Stimulated activated memory B cell treated with anti-CD40 and anti-IgM and Interleukin-4, amounts not matched to agents 10 μg/mL and 1 μg/mL and 100 μg/mL, for 72 hours (primary cell): Measurements from ENCODE around the gene CDH23.

Experiments
- ATAC-seq: fragments of 150-1000 bp; cut with Tn5 transposase; 2 replicates; pipeline ENCODE4 v1.10.0; 2021
- H3K27ac Mint-ChIP-seq: one replicate; pipeline ENCODE4 v1.8.0; 2022; ENCODE audit warnings: mild to moderate bottlenecking, mixed read lengths
- H3K27me3 Mint-ChIP-seq: one replicate; pipeline ENCODE4 v1.8.0; 2022; ENCODE audit warnings: mixed read lengths
- H3K36me3 Mint-ChIP-seq: one replicate; pipeline ENCODE4 v1.8.0; 2022; ENCODE audit warnings: mixed read lengths
- H3K4me1 Mint-ChIP-seq: one replicate; pipeline ENCODE4 v1.8.0; 2022; ENCODE audit warnings: mixed read lengths
- H3K4me3 Mint-ChIP-seq: one replicate; pipeline ENCODE4 v1.8.0; 2022; ENCODE audit warnings: mild to moderate bottlenecking, moderate library complexity, mixed read lengths
- H3K9me3 Mint-ChIP-seq: one replicate; pipeline ENCODE4 v1.8.0; 2022; ENCODE audit warnings: mixed read lengths

CDH23 gene

DNA sequence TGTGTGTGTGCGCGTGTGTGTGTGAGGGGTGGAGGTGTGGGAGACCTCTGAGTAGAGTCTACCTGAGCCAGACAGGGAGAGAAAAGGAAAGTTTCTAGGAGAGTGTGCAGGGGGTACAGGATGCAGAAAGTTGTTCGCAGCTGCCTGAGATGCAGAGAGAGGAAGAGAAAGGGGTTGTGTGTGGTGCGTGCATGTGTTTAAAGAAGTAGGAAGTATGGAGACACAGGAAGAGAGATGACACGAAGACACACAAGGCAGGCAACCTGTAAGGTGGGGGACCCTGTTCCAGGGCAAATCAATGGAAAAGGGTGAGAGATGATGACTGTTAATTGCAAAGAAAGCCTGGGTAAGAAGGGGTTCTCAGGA, 270.6 kb downstream of the CDH23 start:
- ATAC-seq, result peak; percentile 61
- Mint-ChIP-seq H3K4me1 (peaks cover 20% of the 10 kb centered on the region), H3K36me3 (no peaks in the 10 kb centered on the region), H3K27me3 (peaks cover 7% of the 10 kb centered on the region), H3K27ac (peak overlapping the region; percentile 69), H3K9me3 (no peaks in the 10 kb centered on the region), H3K4me3 (peak overlapping the region; percentile 3)

DNA sequence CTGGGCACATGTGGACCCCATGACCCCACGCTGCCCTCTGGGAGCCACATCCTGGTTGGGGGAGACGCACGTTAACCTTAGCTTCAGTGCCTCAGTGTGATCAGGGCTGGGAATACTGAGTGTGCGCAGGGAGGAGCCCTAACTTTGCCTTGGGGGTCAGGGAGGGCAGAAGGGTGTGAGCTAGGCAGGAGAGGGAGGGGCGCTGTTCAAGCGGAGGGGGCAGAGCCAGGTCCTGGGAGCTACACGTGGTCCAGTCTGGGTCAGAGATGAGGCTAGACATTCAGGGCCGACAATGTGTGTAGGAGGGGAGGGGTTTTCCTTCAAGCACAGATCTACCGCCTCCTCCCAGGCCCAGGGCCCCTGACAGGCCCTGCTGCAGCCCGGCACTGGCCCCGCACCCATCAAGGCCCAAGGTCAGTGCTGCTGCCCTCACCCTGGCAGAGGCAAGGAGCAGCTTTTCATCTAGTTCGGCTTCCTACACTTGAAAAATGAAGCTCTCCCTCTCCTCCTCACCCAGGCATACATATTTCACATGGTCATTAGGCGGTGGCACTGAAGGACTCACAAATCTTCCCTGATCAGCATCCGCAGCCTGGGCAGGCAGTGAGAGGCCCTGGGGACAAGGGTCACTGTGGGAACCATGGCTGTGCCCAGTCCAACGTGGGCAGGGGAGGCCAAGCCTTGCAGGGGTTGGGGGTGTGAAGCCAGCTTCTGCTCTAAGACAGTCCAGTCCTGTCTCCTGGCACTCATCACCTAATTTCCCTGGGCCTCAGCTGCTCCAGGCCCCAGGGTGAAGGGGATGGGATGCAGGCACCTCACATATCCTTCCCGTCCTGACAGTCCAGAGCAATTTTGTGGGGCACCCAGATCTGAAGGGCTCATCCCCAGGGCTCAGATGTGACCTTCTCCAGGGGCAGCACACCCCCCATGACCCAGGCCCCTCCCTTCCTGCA, 275.6 kb downstream of the CDH23 start:
- ATAC-seq, result peak; percentile 14
- Mint-ChIP-seq H3K36me3 (no peaks in the 10 kb centered on the region), H3K27ac (no peak overlapping the region), H3K27me3 (peaks cover under 1% of the 10 kb centered on the region), H3K9me3 (no peaks in the 10 kb centered on the region), H3K4me1 (peaks cover 17% of the 10 kb centered on the region), H3K4me3 (no peak overlapping the region)

DNA sequence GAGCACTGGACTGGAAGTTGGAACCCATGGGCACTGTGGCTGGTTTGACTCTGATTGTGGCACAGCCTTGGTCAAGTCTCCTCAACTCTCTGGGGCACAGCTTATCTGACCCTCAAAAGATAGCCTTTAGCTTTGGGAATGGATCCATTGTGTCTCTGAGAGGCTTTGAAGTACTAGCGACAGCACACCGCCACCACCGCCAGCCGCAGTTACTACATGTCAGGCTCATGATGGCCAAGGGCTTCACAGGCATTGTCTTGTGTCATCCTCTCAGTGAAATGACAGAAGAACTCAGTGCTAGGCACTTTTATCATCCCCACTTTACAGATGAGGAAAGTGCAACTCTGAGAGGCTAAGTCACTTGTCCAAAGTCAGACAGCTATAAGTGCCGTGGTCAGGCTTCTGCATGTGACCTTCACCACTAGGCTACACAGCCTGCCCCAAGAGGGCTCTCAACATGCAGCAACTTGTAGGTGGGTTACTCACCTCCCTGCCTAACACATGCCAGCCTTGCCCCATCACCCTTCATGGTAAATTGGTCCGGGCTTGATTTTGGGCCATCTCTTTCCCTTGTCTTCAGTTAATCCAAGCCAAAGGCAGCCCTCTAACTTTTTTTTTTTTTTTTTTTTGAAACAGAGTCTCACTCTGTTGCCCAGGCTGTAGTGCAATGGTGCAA, 278.7 kb downstream of the CDH23 start:
- H3K36me3 Mint-ChIP-seq, result no peaks in the 10 kb centered on the region
- no peak overlapping the region for H3K4me3 Mint-ChIP-seq
- H3K4me1 Mint-ChIP-seq, result peaks cover 9% of the 10 kb centered on the region
- peaks cover 12% of the 10 kb centered on the region for H3K27me3 Mint-ChIP-seq
- H3K9me3 Mint-ChIP-seq, result no peaks in the 10 kb centered on the region
- no peak for ATAC-seq
- no peak overlapping the region for H3K27ac Mint-ChIP-seq

DNA sequence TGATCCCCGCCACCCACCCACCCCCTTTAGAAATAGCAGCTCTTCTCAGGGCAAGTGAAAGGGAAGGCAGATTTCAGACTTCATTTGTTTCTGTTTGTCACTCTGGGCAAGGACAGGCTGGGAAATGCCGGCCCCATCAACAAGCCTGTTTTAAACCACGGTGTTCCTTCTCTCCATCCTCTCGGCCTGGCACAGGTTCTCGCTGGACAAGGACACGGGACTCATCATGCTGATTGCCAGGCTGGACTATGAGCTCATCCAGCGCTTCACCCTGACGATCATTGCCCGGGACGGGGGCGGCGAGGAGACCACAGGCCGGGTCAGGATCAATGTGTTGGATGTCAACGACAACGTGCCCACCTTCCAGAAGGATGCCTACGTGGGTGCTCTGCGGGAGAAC, 280.5 kb downstream of the CDH23 start:
- H3K4me3 Mint-ChIP-seq, result no peak overlapping the region
- H3K27ac Mint-ChIP-seq, result no peak overlapping the region
- peaks cover 9% of the 10 kb centered on the region for H3K4me1 Mint-ChIP-seq
- no peaks in the 10 kb centered on the region for H3K36me3 Mint-ChIP-seq
- H3K27me3 Mint-ChIP-seq, result peaks cover 23% of the 10 kb centered on the region
- H3K9me3 Mint-ChIP-seq, result no peaks in the 10 kb centered on the region
- no peak for ATAC-seq

DNA sequence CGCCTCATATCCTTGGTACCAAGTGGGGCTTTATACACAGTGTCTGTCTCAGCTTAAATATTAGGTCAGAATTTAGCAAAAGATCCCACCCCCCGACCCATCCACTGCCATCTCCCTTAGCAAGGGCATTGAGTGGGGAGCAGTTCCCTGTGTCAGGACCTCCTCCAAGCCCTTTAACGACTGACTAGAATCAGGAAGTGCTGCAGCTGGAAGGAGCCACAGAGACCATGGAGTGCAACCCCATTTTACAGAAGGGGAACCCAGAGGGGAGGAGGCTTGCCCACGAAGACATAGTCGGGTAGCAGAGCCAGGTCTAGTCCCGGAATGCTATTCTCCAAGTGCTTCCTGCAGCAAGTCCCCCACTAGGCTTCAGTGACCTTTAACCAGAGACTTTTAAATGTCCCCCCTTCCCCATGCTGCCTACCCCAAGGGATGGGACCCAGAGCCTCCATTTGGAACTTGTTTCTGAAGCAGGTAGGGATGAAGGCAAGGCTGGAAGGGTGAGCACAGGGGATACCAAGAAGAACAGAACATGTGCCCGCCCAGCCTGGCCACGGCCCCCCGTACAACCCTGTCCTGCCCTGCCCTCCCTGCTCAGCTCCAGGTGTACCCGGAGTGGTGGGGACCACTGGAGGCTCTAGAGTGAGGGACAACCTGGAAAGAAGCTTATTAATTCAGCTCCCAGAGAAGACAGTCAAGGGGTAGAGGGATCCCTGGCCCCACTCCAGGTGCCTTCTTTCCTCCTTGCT, 281.5 kb downstream of the CDH23 start:
- peaks cover 2% of the 10 kb centered on the region for H3K4me1 Mint-ChIP-seq
- ATAC-seq, result no peak
- H3K9me3 Mint-ChIP-seq, result no peaks in the 10 kb centered on the region
- no peak overlapping the region for H3K4me3 Mint-ChIP-seq
- no peak overlapping the region for H3K27ac Mint-ChIP-seq
- H3K36me3 Mint-ChIP-seq, result no peaks in the 10 kb centered on the region
- peaks cover 23% of the 10 kb centered on the region for H3K27me3 Mint-ChIP-seq

DNA sequence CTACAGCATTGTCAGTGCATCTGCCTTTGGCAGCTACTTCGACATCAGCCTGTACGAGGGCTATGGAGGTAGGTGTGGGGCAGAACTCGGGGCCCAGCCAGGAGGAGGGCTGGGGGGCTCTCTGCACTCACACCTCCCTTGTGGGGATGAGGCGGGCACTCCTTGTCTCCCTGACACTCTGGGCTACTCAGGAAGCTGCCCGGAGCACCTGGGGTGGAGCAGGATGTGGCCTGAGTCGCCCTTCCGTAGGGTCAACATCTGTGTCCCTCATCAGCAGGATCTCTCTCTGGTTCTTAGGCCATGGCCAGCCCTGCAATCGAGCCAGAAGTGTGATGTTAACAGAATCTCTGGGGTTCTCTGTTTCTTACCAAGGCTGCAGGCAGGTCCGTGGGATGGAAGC, 282.7 kb downstream of the CDH23 start:
- no peak overlapping the region for H3K27ac Mint-ChIP-seq
- H3K4me1 Mint-ChIP-seq, result peaks cover 5% of the 10 kb centered on the region
- no peaks in the 10 kb centered on the region for H3K9me3 Mint-ChIP-seq
- ATAC-seq, result no peak
- no peaks in the 10 kb centered on the region for H3K36me3 Mint-ChIP-seq
- no peak overlapping the region for H3K4me3 Mint-ChIP-seq
- H3K27me3 Mint-ChIP-seq, result peaks cover 23% of the 10 kb centered on the region

DNA sequence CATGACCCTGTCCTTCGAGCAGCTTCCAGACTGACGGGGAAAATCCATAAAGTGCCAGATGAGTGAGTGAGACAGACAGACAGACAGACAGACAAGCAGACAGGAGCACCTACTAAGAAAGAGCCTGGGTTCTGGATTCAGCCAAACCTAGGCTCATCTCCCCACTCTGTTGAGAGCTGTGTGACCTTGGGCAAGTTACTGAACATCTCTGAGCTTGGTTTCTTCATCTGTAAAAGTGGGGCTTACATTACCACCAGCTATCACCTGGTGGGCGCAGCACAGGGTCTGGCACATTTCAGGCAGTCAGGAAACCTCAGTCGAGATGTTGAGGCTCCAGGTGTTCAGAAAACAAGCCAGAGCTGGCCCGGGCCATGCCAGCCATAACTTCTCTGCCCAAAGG, 285.3 kb downstream of the CDH23 start:
- Mint-ChIP-seq H3K27ac (no peak overlapping the region), H3K4me3 (no peak overlapping the region), H3K27me3 (peaks cover 23% of the 10 kb centered on the region), H3K36me3 (no peaks in the 10 kb centered on the region), H3K4me1 (peaks cover 8% of the 10 kb centered on the region), H3K9me3 (no peaks in the 10 kb centered on the region)
- ATAC-seq, result no peak

DNA sequence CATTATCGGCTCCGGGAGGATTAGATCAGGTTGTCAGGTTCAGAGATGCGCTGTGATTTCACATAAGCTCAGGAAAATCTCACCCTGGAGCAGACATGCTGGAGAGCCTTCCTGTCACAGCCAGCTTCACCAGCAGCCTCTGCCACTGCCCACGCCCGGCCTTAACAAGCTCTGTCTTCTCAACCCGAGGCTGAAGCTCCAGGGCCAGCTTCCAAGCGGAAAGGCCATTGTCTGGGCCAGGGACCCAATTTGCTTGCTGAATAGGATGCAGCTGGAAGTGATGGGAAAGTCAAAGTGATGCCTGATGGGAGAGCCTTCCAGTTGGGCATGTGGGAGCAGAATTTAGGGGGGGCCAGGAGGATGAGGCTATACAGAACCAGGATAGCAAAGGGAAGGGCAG, 286.6 kb downstream of the CDH23 start:
- Mint-ChIP-seq H3K4me1 (peaks cover 12% of the 10 kb centered on the region), H3K4me3 (no peak overlapping the region), H3K36me3 (peaks cover 4% of the 10 kb centered on the region), H3K9me3 (peaks cover 4% of the 10 kb centered on the region), H3K27ac (no peak overlapping the region), H3K27me3 (peaks cover 12% of the 10 kb centered on the region)
- ATAC-seq, result no peak

DNA sequence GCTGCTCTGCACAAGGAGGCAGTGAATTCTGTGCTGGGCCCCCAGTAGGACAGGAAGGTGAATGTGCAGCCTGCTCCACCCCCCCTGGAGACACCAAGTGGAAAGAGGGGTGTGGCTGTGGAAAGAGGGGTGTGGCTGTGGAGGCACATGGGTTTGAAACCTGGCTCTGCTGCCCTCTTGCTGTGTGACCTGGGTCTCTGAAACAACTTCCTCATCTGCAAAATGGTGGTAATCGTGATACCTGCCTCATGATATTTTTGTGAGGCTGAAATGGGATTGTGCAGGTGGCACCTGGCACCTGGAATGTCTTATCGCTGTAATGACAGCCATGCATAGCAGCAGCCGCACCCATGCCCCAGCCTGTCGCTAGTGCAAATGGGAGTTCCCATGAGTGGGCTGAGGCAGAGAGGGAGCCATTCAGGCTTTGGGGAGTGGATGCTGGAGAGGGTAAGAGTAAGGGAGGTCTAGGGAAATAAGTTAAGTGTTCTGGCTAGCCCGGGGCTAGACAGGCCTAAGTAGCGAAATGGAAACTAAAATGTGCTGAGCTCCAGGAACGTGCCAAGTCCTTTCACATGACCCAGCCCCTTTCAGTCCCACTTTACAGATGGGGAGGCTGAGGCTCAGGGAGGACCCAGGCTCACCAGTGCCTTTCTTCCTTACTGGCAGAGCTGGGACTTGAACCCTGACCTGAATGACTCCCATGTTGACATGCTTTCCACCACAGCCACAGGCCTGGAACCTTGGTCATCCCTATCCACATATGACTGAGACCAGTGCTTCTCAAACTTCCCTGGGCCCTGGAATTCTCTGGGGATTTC, 287.8 kb downstream of the CDH23 start:
- no peak overlapping the region for H3K27ac Mint-ChIP-seq
- H3K9me3 Mint-ChIP-seq, result peaks cover 4% of the 10 kb centered on the region
- peaks cover 14% of the 10 kb centered on the region for H3K4me1 Mint-ChIP-seq
- H3K36me3 Mint-ChIP-seq, result peaks cover 5% of the 10 kb centered on the region
- H3K4me3 Mint-ChIP-seq, result no peak overlapping the region
- H3K27me3 Mint-ChIP-seq, result peaks cover 10% of the 10 kb centered on the region
- peak; percentile 47 for ATAC-seq

DNA sequence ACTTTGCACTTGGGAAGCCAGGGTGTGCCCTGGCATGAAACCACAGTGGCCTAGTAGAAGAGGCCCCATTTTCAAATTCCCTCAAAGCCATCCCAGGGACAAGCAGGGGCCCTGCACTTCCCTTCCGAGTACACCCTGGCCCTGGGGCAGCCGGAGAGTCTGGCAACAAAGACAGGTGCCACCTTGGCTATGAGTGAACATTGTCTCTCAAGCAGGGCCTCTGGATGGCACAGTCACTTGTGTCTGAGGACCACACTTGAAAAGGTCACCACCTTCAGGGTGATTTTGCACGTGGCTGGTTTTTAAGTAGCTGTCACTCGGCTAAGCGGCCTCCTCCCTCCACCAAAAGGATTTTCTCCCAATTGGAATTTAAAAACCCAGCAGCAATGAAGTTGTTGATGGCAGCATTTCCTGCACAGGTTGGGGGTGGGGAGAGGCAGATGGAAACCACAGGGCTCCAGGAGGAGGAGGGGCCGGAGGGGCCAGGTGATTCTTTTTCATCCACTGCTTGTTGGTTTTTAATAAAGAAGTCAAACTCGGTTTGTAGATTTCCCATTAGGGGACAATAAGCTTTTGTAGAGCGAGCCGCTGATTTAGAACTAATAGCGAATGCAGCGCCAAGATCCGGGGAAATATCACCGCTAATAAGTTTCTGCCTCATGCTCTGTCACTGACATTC, 289.0 kb downstream of the CDH23 start:
- Mint-ChIP-seq H3K27ac (no peak overlapping the region), H3K27me3 (peaks cover 10% of the 10 kb centered on the region), H3K4me3 (no peak overlapping the region), H3K4me1 (peaks cover 14% of the 10 kb centered on the region), H3K9me3 (peaks cover 4% of the 10 kb centered on the region), H3K36me3 (peaks cover 5% of the 10 kb centered on the region)
- no peak for ATAC-seq

DNA sequence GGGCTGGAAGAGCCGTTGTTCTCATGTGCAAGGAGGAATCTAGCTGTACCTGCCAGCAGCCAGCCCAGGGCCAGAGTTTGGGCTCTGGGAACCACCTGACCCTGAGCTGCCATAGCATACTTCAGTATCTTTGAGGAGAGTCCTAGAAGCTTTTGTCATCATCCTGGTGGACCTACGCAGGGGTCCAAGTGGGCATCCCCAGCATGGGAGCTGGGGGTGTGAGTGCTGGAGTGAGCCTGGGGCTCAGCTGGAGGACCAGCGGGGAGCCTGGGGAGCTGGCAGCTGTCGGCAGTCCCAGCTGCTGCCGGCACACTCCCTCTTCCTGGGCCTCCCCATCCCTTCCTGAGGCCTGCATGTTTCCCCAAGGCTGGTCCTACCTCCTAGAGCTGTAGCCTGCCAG, 290.4 kb downstream of the CDH23 start:
- Mint-ChIP-seq H3K27ac (no peak overlapping the region), H3K4me1 (peaks cover 14% of the 10 kb centered on the region), H3K9me3 (peaks cover 4% of the 10 kb centered on the region), H3K27me3 (no peaks in the 10 kb centered on the region), H3K36me3 (peaks cover 5% of the 10 kb centered on the region), H3K4me3 (no peak overlapping the region)
- no peak for ATAC-seq

DNA sequence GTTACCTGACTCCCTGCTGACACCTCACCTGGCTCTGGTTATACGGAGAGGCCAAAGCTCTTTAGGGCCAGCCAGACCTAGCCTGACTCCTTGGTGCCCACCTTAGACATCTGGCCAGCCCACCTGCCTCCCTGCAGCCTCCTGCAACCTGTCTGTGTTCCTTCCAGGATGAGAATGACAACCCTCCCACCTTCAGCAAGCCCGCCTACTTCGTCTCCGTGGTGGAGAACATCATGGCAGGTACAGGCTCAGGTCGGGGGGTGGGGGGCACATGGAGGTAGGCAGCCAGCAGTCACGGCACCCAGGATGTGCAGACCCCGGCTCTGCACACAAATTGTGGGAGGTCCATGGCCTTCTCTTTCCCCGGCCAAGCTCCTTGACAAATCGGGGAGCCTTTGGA, 290.8 kb downstream of the CDH23 start:
- Mint-ChIP-seq H3K4me3 (no peak overlapping the region), H3K4me1 (peaks cover 14% of the 10 kb centered on the region), H3K36me3 (peaks cover 5% of the 10 kb centered on the region), H3K27me3 (no peaks in the 10 kb centered on the region), H3K27ac (peak overlapping the region; percentile 70), H3K9me3 (peaks cover 4% of the 10 kb centered on the region)
- ATAC-seq, result no peak

DNA sequence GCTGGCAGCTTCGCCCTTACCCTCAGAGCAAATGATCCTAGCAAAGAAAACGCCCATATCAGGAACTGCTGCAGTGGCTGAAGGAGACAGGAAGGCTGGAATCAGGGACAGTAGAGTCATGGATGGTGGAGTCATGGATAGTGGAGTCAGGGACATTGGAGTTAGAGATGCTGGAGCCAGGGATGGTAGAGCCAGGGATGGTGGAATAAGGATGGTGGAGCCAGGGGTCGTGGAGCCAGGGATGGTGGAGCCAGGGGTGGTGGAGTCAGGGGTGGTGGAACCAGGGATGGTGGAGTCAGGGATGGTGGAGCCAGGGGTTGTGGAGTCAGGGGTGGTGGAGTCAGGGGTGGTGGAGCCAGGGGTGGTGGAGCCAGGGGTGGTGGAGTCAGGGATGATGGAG, 291.5 kb downstream of the CDH23 start:
- Mint-ChIP-seq H3K4me1 (peaks cover 15% of the 10 kb centered on the region), H3K9me3 (peaks cover 4% of the 10 kb centered on the region), H3K27ac (peak overlapping the region; percentile 70), H3K4me3 (no peak overlapping the region), H3K27me3 (no peaks in the 10 kb centered on the region), H3K36me3 (peaks cover 5% of the 10 kb centered on the region)
- no peak for ATAC-seq

DNA sequence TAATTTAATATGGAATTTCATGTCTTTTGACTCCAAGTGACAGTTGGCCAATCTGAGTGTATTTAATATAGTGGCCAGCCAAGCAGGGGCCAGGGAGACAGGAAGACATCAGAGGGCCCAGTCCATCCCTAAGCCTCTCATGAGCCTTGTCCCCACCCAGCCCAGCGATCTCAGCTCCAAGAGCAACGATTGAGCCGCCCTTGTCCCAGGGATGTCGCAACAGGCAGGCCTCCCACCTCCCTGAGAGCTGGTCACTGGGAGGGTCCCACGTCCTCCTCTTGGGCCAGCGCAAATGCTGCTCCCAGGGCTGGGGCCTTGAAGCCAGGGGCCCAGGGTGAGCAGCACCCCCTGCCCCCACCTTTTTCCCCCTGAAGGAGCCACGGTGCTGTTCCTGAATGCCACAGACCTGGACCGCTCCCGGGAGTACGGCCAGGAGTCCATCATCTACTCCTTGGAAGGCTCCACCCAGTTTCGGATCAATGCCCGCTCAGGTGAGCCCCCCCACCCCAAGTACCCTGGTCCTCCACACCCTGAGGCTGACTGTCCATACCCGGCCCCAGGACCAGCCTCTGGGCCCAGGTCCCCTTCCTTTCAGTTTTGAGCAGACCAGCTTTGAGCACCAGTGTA, 293.5 kb downstream of the CDH23 start:
- Mint-ChIP-seq H3K27ac (peak overlapping the region; percentile 33), H3K27me3 (no peaks in the 10 kb centered on the region), H3K4me1 (peaks cover 26% of the 10 kb centered on the region), H3K36me3 (peaks cover 5% of the 10 kb centered on the region), H3K4me3 (no peak overlapping the region), H3K9me3 (peaks cover 4% of the 10 kb centered on the region)
- ATAC-seq, result no peak
